MM.1S (cell line): Measurements from ENCODE around the gene UNC13B.
"Not testable (repeated sequence)": the region's sequence is repeated elsewhere in the genome, so short reads cannot be mapped to it uniquely, and the experiment has no call there.

Experiments
- DNase-seq: peaks from one replicate; pipeline ENCODE4 v3.0.0-alpha.2; 2015
- H2AFZ ChIP-seq: fragments of 300-600 bp; sonication (generic); 2 replicates; pipeline ENCODE4 v1.6.0; 2016; ENCODE audit warnings: antibody characterized with exemption, low read length
- H3F3A ChIP-seq: fragments of 300-600 bp; sonication (generic); 2 replicates; pipeline ENCODE4 v1.6.1; 2016; ENCODE audit warnings: mild to moderate bottlenecking, antibody characterized with exemption, low read length, moderate library complexity, mixed read lengths; ENCODE audit not compliant: insufficient read depth
- H3K27ac ChIP-seq: fragments of 300-600 bp; sonication (generic); 2 replicates; pipeline ENCODE4 v1.5.1; 2016; ENCODE audit warnings: mild to moderate bottlenecking, low read length
- H3K27me3 ChIP-seq: fragments of 300-600 bp; sonication (generic); replicated peaks from 2 replicates; pipeline ENCODE4 v1.6.0; 2016; ENCODE audit warnings: low read length; ENCODE audit not compliant: insufficient read depth
- H3K36me3 ChIP-seq: fragments of 300-600 bp; sonication (generic); replicated peaks from 2 replicates; pipeline ENCODE4 v1.6.1; 2016; ENCODE audit warnings: mild to moderate bottlenecking, low read length, mixed read lengths; ENCODE audit not compliant: insufficient read depth
- H3K4me1 ChIP-seq: fragments of 300-600 bp; sonication (generic); 2 replicates; pipeline ENCODE4 v1.6.1; 2016; ENCODE audit warnings: low read length, mixed read lengths
- H3K4me2 ChIP-seq: fragments of 300-600 bp; sonication (generic); 2 replicates; pipeline ENCODE4 v1.6.0; 2016; ENCODE audit warnings: low read depth, low read length
- H3K4me3 ChIP-seq: fragments of 300-600 bp; sonication (generic); 2 replicates; pipeline ENCODE4 v1.5.1; 2016; ENCODE audit warnings: low read length, mixed read lengths
- H3K79me2 ChIP-seq: fragments of 300-600 bp; sonication (generic); 2 replicates; pipeline ENCODE4 v1.6.1; 2016; ENCODE audit warnings: mixed run types, low read length, mixed read lengths
- H3K9ac ChIP-seq: fragments of 300-600 bp; sonication (generic); 2 replicates; pipeline ENCODE4 v1.6.1; 2016; ENCODE audit warnings: low read length, mixed read lengths
- H3K9me2 ChIP-seq: fragments of 300-600 bp; sonication (generic); replicated peaks from 2 replicates; pipeline ENCODE4 v1.6.1; 2016; ENCODE audit warnings: mild to moderate bottlenecking, low read length, mixed read lengths; ENCODE audit not compliant: insufficient read depth
- H3K9me3 ChIP-seq: fragments of 300-600 bp; sonication (generic); replicated peaks from 2 replicates; pipeline ENCODE4 v1.6.1; 2016; ENCODE audit warnings: mild to moderate bottlenecking, low read length, mixed read lengths; ENCODE audit not compliant: insufficient read depth
- H4K20me1 ChIP-seq: fragments of 300-600 bp; sonication (generic); 2 replicates; pipeline ENCODE4 v1.6.1; 2016; ENCODE audit warnings: mild to moderate bottlenecking, low read length, moderate library complexity, mixed read lengths; ENCODE audit not compliant: insufficient read depth
- EZH2 ChIP-seq: fragments of 300-600 bp; sonication (generic); optimal IDR thresholded peaks from 2 replicates; pipeline ENCODE3; 2017; ENCODE audit warnings: low read depth, mild to moderate bottlenecking, antibody characterized with exemption, low read length, mixed read lengths
- EZH2phosphoT487 ChIP-seq: fragments of 300-600 bp; sonication (generic); IDR thresholded peaks from 2 replicates; pipeline ENCODE4 v1.6.1; 2018; ENCODE audit warnings: antibody characterized with exemption, low read length
- TF ChIP-seq, protein P1 (sequence below): fragments of 300-600 bp; sonication (generic); IDR thresholded peaks from 2 replicates; pipeline ENCODE4 v1.5.1; 2016; ENCODE audit warnings: antibody characterized with exemption, low read length, mixed read lengths

UNC13B gene

GRCh38 chr9:35179347-35180280, 17.8 kb downstream of the UNC13B start:
- H3K9me2 ChIP-seq, result no peaks in the 10 kb centered on the region
- no peaks in the 10 kb centered on the region for H3K36me3 ChIP-seq
- H3K4me2 ChIP-seq, result no peak overlapping the region
- H4K20me1 ChIP-seq, result no peaks in the 10 kb centered on the region
- H2AFZ ChIP-seq, result no peak overlapping the region
- peaks cover 42% of the 10 kb centered on the region for H3K79me2 ChIP-seq
- no peak overlapping the region for H3K4me3 ChIP-seq
- H3F3A ChIP-seq, result no peaks in the 10 kb centered on the region
- H3K9ac ChIP-seq, result no peak overlapping the region
- no peak overlapping the region for H3K27ac ChIP-seq
- no peaks in the 10 kb centered on the region for H3K9me3 ChIP-seq
- TF ChIP-seq, protein P1, sequence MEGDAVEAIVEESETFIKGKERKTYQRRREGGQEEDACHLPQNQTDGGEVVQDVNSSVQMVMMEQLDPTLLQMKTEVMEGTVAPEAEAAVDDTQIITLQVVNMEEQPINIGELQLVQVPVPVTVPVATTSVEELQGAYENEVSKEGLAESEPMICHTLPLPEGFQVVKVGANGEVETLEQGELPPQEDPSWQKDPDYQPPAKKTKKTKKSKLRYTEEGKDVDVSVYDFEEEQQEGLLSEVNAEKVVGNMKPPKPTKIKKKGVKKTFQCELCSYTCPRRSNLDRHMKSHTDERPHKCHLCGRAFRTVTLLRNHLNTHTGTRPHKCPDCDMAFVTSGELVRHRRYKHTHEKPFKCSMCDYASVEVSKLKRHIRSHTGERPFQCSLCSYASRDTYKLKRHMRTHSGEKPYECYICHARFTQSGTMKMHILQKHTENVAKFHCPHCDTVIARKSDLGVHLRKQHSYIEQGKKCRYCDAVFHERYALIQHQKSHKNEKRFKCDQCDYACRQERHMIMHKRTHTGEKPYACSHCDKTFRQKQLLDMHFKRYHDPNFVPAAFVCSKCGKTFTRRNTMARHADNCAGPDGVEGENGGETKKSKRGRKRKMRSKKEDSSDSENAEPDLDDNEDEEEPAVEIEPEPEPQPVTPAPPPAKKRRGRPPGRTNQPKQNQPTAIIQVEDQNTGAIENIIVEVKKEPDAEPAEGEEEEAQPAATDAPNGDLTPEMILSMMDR, result no peak
- TF ChIP-seq EZH2phosphoT487 (no peak), EZH2 (no peak)
- no peaks in the 10 kb centered on the region for H3K27me3 ChIP-seq
- no peaks in the 10 kb centered on the region for H3K4me1 ChIP-seq
- no peak for DNase-seq

DNA sequence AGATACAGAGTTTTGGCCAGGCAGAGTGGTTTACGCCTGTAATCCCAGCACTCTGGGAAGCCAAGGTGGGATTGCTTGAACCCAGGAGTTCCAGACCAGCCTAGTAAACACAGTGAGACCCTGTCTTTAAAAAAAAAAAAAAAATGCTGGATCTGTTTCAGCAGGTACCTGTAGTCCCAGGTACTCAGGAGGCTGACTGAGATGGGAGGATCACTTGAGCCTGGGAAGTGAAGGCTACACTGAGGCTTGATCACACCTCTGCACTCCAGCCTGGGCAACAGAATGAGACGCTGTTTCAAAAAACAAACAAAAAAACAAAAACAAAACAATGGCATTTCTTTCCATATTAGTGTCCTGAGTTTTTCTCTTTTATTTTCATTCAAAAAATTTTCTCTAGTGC, 19.0 kb downstream of the UNC13B start:
- Histone ChIP-seq H2AFZ (no peak overlapping the region), H3K27me3 (no peaks in the 10 kb centered on the region), H3F3A (no peaks in the 10 kb centered on the region), H3K4me1 (no peaks in the 10 kb centered on the region), H3K79me2 (peaks cover 33% of the 10 kb centered on the region), H3K9me3 (no peaks in the 10 kb centered on the region), H3K9me2 (no peaks in the 10 kb centered on the region), H3K36me3 (no peaks in the 10 kb centered on the region), H3K4me2 (no peak overlapping the region), H3K4me3 (no peak overlapping the region), H3K27ac (no peak overlapping the region), H3K9ac (no peak overlapping the region), H4K20me1 (no peaks in the 10 kb centered on the region)
- TF ChIP-seq EZH2, result no peak
- no peak for TF ChIP-seq EZH2phosphoT487
- TF ChIP-seq, protein P1, result no peak
- no peak for DNase-seq

GRCh38 chr9:35182401-35182800, 20.6 kb downstream of the UNC13B start:
- H3K79me2 ChIP-seq, result peaks cover 29% of the 10 kb centered on the region
- not testable (repeated sequence) for H2AFZ ChIP-seq, DNase-seq, H4K20me1 ChIP-seq, H3K27me3 ChIP-seq, H3K27ac ChIP-seq, H3F3A ChIP-seq, H3K9ac ChIP-seq, H3K9me3 ChIP-seq, H3K36me3 ChIP-seq, H3K4me1 ChIP-seq, H3K4me2 ChIP-seq, H3K9me2 ChIP-seq, H3K4me3 ChIP-seq

GRCh38 chr9:35182996-35183754, 21.4 kb downstream of the UNC13B start:
- H3K36me3 ChIP-seq, H3K4me2 ChIP-seq, H3K4me1 ChIP-seq, H2AFZ ChIP-seq, H3K9me2 ChIP-seq, H3K27me3 ChIP-seq, H3K9ac ChIP-seq, H3K4me3 ChIP-seq, H3K9me3 ChIP-seq, DNase-seq, H3F3A ChIP-seq, H4K20me1 ChIP-seq, H3K27ac ChIP-seq: not testable (repeated sequence)
- H3K79me2 ChIP-seq, result peaks cover 27% of the 10 kb centered on the region

GRCh38 chr9:35183755-35184480, 22.1 kb downstream of the UNC13B start:
- not testable (repeated sequence) for H3K4me2 ChIP-seq, H3F3A ChIP-seq, H3K36me3 ChIP-seq, H3K27me3 ChIP-seq, H3K4me1 ChIP-seq, H3K9me3 ChIP-seq, H3K27ac ChIP-seq, H2AFZ ChIP-seq, H3K4me3 ChIP-seq, H4K20me1 ChIP-seq, DNase-seq, H3K9ac ChIP-seq, H3K9me2 ChIP-seq
- H3K79me2 ChIP-seq, result peaks cover 25% of the 10 kb centered on the region
